Posterior cingulate gyrus (tissue), 11 donors: ENCODE results near the gene COL4A2.
"Not testable (repeated sequence)": the region's sequence is repeated elsewhere in the genome, so short reads cannot be mapped to it uniquely, and the experiment has no call there.

Experiments used
- DNase-seq, 10 donors: peaks; one replicate each; pipeline versions ENCODE4 v3.0.0 to v3.0.0-alpha.2; 2020 to 2021; ENCODE audit warnings: mixed read lengths in 3 of 10
- intact Hi-C: fragments of 100-400 bp; cut with DNase I; formaldehyde crosslinking; loops from one replicate; pipeline ENCODE4 v1.15.1; 2023

COL4A2 gene

DNA sequence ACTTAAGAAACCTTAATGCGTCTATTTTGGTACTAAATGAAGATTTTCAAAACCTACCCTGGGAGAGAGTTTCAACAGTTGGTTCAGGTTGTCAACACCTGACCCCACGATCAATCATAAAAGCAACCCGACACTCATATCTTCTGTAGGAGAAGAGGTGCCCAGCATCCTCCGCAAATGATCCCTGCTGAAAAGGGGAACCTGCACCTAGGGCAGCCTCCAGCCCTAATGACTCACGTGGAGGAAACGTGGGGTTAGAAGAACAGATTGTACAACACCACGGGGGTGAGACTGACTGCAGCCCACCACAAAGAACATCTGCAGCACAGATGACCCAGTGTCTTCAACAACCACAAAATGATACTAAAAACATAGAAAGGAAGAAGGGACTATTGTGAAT lies 138.1 kb downstream of the COL4A2 start:
- peak in 1 of 10 donors; percentile 49 for DNase-seq
- intact Hi-C loops, result no loop called here

DNA sequence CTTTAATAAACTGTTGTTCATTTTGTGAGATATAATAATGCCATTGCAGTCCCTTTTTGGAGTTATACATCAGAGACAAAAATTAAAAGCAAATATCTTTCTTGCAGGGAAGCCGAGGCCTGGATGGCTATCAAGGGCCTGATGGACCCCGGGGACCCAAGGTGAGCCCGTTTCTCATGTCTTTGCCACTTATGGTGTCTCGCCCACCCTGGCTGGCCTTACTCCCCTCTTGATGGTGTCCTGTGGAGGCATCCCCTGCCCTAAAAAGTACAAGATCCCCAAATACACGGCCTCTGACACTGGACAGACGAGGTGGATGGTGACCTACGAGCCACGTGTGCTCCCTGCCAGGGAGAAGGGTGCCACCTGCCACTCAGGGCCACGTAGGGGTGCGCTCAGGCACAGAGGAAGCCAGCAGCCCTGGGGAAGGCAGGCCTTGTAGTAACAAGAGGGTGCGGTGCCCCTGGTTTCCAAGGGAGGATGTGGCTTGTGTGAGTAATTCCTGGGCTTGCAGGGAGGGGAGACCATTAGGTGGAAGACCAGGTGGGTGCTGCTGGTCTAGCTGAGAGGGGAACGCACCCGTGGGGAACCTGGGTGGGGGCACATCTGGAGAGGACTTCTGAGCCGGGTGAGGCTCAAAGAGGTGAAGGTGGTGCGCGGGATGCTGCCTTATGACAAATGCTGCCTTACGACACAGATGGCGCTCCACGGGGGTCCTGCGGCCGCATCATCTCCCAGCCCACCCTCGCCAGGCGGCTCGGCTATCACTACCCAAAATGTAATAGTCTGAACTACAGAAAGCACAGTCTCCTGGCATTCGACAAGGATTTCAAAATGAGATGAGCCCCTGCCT lies 138.9 kb downstream of the COL4A2 start:
- DNase-seq, result peak in 1 of 10 donors; percentile 59
- intact Hi-C loops, result no loop called here

DNA sequence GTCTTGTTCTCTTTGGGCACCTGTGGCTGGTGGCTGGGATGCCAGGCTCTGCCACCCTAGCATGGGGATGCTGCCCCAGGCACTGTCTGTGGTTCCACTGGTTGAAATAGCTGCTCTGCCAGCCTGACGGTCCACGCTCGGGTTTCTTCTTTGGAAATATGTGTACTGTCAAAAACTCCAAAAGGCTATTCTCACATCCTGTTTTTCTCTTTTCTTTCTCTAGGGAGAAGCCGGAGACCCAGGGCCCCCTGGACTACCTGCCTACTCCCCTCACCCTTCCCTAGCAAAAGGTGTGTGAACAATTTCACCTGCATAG lies 139.4 kb downstream of the COL4A2 start:
- no peak for DNase-seq
- intact Hi-C loops, result no loop called here

DNA sequence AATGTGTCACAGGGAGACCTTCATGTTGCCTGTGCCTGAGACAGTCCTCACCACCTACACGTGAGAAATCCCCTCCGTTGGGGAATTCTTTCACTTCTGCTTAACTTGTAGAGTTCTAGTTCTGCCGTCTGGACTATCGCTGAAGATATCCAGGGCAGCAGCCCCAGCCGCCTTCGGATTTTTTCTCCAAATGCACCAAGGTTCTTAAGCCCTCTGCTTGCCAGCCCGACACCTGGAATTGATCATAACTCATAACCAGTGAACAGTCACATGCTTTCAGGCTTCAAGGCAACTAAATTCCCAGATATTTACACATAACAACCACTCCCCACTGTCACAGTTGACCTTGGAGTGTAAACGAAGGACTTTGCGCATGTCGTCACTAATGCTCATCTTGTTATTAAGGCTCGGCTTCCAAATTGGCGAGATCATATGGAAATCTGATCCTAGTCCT lies 140.0 kb downstream of the COL4A2 start:
- DNase-seq, result no peak
- intact Hi-C loops, result no loop called here

DNA sequence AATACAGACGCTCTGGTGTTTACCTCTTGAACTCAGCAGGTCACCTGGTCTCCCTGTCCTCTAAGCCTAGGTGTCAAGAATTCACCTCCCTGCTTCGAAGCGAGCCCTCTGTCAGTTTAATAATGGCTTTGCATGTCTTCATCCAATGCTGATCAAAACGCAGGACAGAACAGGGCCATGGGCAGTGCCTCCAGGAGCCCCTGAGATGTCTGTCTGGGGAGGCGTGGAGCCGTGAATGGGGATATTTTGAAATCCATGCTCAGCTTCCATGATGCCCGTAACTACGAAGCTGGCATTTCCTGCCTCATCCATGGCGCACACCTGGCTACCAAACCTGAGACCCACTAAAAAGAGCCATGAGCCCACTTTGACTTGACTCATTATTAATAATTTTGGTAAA lies 140.7 kb downstream of the COL4A2 start:
- intact Hi-C loops, result no loop called here
- no peak for DNase-seq

DNA sequence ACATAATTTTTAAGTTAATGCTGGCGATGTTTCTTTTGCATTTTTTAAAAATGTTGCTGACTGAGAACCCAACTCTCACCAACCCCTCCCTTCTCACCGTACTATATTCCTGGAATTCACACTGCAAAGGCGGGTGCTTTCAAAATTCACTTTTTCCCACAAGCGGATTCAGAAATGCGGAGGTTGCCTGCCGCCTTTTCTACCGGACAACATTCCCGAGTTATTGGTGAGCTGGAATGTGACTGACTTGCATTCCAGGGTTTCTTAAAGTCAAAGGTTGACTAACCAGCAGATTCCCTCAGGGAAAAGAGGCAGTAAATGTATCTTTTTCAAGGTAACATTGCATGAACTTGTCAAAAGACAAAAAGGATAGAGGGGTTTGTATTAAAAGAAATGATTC lies 141.1 kb downstream of the COL4A2 start:
- no peak for DNase-seq
- intact Hi-C loops, result no loop called here

DNA sequence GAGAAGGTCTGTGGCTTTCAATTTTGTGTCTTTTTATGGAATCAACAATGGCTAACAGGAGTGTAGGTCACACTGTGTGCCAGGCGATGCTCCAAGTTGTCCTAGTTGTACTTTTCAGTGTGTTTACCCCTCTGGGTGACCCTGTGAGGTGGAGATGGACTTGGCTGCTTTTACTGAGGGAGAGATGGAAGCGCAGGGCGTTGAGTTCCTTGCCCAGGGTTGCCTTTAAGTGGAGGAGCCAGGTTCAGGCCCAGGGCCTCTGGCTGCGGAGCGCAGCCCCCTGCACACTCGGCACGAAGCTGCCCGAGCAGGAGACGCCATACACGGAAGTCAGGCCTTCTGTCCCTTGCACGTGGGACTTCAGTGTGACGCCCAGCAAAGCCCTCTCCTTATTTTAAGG lies 141.6 kb downstream of the COL4A2 start:
- intact Hi-C loops, result no loop called here
- DNase-seq, result peak in 1 of 10 donors; percentile 64

DNA sequence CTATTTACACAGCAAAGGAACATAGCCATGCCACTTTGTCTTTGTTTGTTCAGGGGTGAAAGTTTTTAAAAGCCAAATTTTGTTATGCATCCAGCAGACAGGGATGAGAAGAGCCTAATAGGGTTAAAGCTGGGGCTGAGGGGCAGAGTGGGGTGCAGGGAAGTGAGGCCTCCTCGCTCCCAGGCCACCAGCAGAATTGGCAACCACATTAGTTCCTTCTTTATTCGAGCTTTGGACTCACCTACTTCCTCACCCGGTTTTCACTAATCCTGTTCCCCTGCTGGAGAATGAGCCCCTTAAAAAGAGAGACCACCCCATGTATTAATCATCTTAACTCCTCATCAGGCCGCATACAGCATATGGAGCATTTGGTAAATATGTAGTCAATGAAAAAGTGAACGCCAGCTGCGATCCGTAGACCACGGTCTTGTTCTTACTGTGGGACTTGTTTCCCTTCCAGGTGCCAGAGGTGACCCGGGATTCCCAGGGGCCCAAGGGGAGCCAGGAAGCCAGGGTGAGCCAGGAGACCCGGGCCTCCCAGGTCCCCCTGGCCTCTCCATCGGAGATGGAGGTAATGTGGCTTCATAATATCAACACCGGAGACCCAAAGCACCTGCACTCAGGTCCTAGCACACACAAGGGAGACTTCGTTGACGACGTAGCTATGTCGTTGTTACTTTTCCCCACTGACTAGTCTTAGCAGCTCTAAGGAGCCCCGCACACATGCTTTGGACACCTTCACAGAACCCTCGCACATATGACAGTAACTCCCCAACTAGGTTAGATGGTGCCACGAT lies 142.3 kb downstream of the COL4A2 start:
- intact Hi-C loops, result no loop called here

DNA sequence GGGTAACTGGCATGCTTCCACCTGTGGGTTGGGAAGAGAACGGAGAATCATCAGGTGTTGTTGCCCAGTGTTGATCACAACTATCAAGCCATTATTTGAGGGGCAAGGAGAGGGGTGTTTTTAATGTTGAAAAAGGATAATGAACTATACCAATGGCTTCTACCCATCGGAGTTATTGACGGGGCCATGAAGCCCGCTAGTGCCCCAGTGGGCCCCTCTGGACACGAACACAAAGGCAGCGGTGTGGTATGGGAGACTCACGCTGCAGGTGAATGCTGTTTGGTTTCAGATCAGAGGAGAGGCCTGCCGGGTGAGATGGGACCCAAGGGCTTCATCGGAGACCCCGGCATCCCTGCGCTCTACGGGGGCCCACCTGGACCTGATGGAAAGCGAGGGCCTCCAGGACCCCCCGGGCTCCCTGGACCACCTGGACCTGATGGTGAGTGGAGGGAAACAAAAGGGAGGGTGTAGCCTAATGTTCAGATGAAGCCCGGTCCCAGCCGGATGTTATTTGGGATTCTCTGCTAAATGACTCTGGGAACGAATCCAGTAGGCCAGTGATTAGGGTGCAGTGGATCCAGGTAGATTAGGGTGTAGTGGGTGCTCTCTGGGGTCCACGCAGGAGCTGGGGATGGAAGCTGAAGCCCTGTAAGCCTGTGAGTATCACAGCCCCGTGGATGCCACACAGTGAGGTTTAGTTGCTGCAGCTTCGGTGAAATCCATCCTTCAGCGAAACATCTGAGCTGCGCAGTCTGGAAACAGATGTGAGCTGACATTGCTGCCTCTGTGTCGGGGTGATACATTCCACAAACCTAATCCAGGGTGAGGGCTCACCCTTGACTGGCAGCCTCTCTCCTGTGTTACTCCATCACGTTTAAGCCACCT lies 143.2 kb downstream of the COL4A2 start:
- intact Hi-C loops, result no loop called here
- peak in 1 of 10 donors; percentile 74 for DNase-seq

More for the DNA sequence above, 142.3 kb downstream of the COL4A2 start:
- peak in 1 of 10 donors; percentile 70 for DNase-seq

DNA sequence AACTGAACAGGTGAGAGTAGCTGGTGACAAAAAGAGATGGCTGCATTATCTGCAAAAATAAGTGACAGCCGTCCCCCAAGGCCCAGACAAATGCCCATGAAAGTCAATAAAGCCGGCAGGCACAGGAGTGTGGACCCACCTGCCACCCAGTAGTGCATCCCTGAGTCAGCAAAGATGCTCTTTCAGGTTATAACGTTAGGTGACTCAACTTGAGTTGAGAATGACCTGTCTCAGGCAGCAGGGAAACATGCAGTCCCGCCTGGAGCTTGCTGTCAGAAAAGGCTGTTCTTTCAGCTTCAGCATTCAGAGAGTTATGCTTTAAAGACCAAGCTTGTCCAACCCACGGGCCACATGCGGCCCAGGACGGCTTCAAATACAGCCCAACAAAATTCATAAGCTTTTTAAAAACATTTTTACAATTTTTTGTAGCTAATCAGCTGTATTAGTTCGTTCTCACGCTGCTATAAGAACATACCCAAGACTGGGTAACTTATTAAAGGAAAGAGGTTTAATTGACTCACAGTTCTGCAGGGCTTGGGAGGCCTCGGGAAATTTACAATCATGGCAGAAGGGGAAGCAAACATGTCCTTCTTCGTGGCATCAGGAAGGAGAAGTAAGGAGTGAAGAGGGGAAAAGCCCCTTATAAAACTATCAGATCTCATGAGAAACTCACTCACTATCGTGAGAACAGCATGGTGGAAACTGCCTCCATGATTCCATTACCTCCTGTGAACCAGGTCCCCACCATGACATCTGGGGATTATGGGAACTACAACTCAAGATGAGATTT lies 144.1 kb downstream of the COL4A2 start:
- intact Hi-C loops, result no loop called here
- DNase-seq, result peak in 1 of 10 donors; percentile 19

DNA sequence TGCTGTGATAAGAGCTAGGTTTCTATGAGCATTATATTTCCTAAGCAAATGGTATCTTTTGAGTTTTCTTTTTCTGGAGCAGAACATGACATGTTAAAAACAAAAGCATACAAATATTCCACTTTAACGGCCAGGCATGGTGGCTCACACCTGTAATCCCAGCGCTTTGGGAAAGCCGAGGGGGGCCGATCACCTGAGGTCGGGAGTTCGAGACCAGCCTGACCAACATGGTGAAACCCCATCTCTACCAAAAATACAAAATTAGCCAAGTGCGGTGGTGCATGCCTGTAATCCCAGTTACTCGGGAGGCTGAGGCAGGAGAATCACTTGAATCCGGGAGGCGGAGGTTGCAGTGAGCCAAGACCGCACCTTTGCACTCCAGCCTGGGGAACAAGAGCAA lies 146.0 kb downstream of the COL4A2 start:
- intact Hi-C loops, DNase-seq: not testable (repeated sequence)

DNA sequence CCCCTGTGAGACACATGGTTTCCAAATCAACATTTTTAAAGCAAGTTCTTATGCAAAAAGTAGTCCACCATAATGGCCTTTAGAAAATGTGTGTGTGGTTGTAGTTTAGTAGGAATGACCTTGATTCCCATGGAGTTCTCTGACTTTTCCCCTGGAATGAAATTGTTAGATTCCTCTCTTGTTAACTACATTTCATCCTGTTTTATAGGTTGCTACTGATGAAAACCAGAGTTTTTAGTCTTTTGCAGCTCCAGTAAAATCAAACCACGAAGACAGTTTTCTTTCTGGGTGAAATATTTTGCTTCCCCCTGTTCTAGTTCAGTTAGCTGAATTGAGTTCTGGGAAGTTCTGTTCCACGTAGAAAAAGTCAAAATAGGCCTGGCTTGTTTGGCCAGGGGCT lies 146.7 kb downstream of the COL4A2 start:
- intact Hi-C loops, result no loop called here

DNA sequence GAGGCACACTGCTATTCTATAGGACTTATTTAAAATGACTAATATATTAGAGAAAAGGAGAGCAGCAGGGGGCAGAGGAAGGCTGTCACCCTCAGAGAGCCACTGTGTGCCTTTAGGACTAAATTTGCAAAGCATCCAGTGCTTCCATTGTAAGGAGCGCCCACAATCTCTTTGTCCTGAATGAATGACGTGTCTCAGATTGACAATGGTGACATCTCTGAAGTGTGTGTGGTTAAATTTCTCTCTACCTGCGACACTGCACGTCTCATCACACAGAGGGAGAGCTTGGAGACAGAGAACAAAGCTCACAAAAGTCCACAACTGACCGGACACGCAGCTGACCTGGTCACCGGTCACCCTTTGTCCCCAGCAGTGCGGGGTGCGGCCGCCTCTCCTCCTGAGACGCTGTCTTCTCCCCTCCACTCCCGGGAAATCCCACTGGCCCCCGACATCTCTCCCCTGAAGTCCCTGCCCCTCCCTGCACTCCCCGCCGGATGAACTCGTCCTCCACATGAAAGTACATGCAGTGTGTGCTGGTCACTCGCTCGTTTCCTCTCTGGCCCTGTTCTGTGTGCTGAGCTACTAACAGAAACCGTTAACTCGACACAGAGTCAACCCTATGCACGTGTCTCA lies 147.3 kb downstream of the COL4A2 start:
- intact Hi-C loops, result no loop called here
- DNase-seq, result peak in 1 of 10 donors; percentile 46

More for the DNA sequence above, 146.7 kb downstream of the COL4A2 start:
- DNase-seq, result no peak

DNA sequence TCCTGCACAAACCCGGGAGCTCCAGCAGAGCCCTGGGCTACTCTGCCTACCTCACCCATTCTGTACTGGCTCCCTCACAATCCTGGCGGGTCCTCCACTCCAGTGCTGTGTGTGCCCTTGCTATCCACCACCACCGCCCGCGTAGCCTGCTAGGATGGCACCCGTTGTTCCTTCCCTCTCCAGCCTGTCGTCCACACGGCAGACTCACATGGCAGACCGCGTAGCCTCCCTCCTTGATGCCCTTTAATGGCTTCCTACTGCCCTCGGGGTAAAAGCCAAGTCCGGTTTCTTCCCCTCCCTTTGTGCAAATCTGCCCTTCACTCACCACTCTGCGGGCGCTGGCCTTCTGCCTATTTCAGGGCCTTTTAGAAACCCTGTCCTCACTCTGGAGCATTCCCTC lies 147.9 kb downstream of the COL4A2 start:
- peak in 1 of 10 donors; percentile 78 for DNase-seq
- intact Hi-C loops, result loop anchor here (5.0 kb wide), 1 partner anchor 362 kb away; no protein-coding TSS in a partner anchor

DNA sequence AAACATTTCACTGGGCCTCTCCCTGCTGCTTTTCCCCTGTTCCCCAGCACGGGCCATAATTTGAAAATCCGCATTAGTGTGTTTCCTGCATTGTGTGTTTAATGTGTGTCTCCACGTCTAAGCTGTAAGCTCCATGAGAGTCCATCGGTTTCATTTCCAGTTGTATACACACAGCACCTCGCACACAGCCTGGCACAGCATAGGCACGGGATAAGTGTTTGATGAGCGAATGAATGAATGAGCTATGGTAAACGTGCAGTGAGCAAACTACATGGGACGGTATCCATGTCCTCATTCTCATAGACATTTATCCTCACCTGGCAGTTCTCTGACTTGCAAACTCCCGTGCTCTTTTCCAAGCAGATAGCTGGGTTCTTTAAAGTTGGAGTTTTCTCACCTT lies 148.4 kb downstream of the COL4A2 start:
- intact Hi-C loops, result loop anchor here (5.0 kb wide), 1 partner anchor 362 kb away; no protein-coding TSS in a partner anchor
- peak in 1 of 10 donors; percentile 16 for DNase-seq

DNA sequence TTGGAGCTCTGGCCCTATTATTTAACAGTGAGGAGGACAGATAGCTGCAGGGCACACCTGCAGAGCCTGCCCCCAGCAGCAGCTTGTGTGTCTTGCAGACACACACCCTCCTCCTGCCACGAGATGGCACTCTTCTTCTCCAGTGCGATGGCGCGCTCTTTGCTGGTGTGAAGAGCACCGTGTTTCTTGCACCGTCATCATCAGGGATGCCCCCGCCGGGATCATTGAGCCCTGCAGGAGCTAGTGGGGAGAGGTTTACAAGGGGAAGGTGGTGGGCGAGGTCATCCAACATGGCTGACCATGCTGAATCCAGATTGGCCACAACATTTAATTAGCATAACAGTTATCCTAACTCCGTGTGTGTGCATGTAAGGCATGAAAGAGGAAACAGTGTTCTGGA lies 148.9 kb downstream of the COL4A2 start:
- peak; percentile 59 to 97 (median 81) for DNase-seq
- intact Hi-C loops, result loop anchor here (5.0 kb wide), 1 partner anchor 361 kb away; no protein-coding TSS in a partner anchor

DNA sequence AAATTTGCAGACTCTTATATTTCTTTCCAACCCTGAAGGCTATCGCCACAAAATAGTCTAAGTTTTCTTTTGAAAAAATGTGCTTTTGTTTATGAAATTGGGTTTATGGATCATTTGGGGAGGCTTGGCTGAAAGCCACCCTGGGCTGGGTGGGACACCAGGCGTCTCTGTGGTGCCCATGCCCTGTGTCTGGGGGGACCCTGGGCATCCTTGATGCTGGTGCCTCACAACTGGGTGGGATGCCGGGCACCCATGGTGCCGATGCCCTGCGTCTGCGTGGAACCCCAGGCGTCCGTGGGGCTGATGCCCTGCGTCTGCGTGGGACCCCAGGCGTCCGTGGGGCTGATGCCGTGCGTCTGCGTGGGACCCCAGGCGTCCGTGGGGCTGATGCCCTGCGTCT lies 149.5 kb downstream of the COL4A2 start:
- DNase-seq, result no peak
- intact Hi-C loops, result loop anchor here (5.0 kb wide), 1 partner anchor 361 kb away; no protein-coding TSS in a partner anchor

DNA sequence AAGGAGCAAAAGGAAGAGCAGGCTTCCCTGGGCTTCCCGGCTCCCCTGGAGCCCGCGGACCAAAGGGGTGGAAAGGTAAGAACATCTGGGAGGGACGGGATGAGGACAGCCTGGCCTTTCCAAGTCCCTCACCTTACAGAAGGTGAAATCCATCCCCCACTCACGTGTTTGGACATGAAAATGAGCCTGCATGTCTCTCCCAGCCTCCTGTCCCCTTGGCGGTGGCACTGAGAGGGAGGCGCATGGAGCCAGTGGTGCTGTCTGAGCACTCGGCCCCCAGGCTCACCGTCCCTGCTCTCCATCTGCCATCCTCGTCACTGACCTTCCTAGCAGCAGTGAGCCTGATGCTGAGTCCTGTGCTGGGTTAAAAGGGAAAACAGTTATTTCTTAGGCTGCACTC lies 150.3 kb downstream of the COL4A2 start:
- peak in 1 of 10 donors; percentile 47 for DNase-seq
- intact Hi-C loops, result loop anchor here (5.0 kb wide), 1 partner anchor 360 kb away; no protein-coding TSS in a partner anchor

DNA sequence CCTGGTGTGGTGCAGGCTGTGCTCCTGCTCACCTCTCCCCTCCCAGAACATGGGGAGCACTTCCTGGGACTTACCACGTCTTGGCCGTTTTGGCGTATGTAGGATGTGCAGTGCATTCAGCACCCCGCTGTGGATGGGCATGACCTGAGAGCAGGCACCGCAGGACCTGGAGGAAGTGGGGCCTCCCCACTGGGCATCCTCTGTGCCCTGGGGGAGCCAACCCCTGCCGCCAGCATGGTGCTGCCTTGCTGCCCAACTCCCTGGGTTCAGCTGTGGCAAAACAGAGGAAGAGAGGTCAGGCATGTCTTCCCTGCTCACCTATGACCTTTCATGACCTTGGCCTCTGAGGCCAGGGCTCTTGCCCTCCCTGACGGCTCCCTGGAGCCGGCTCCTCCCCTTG lies 150.9 kb downstream of the COL4A2 start:
- intact Hi-C loops, result loop anchor here (5.0 kb wide), 1 partner anchor 359 kb away; no protein-coding TSS in a partner anchor
- DNase-seq, result peak in 1 of 10 donors; percentile 44
